Urinary bladder (tissue), 4 donors: ENCODE data around the gene PCYT2. TPM values are rescaled to one million over a fixed set of nuclear protein-coding genes. Genes with fewer than 3 reads are reported as not detected.

Experiments used
- DNase-seq: peaks from one replicate; pipeline ENCODE4 v3.0.0-alpha.2; 2015; ENCODE audit errors: extremely low spot score
- H3K27ac ChIP-seq: one replicate; pipeline ENCODE4 v1.5.1; 2013; ENCODE audit warnings: low read depth, mild to moderate bottlenecking, moderate library complexity
- H3K36me3 ChIP-seq: one replicate; pipeline ENCODE4 v1.6.1; 2013; ENCODE audit warnings: mild to moderate bottlenecking, moderate library complexity; ENCODE audit not compliant: insufficient read depth
- H3K4me1 ChIP-seq: one replicate; pipeline ENCODE4 v1.6.1; 2013; ENCODE audit warnings: mild to moderate bottlenecking, moderate library complexity; ENCODE audit not compliant: insufficient read depth
- H3K4me3 ChIP-seq: one replicate; pipeline ENCODE4 v1.5.1; 2013; ENCODE audit warnings: low read depth, low read length
- WGBS: extraction: QIAGEN DNeasy Blood & Tissue Kit; methylation state at CpG from one replicate; pipeline ENCODE4 v1.1.7; 2013; 5-methylcytosine and 5-hydroxymethylcytosine counted together
- polyA plus RNA-seq: library from polyadenylated mRNA; stranded (reverse); fragments of 200-250 nt; gene quantifications from one replicate; pipeline ENCODE4 v1.2.3, GENCODE V29; 2013
- total RNA-seq: library from RNA; depleted of rRNA; stranded (reverse); fragments of >200 nt; gene quantifications from one replicate; pipeline ENCODE4 v1.2.3, GENCODE V29; 2014
- donor health status: healthy with polysubstance abuse.
- donor health status: healthy.

Gene PCYT2
- total and polyA plus RNA-seq, 2 donors: 9.8 to 36.0 TPM

GRCh38 chr17:81917565-81918332, 6.5 kb upstream of the PCYT2 start, which contains the start of gene SIRT7:
TSS of gene SIRT7 (minus strand) at chr17:81918176. CDS start at chr17:81918131, 45 bp downstream.
- H3K36me3 ChIP-seq: peaks cover 7% of the 10 kb centered on the region
- H3K27ac ChIP-seq: peak within 1 kb of the TSS; percentile 72
- no peak for DNase-seq
- H3K4me1 ChIP-seq: no peaks in the 10 kb centered on the region
- peak within 1 kb of the TSS; percentile 97 for H3K4me3 ChIP-seq
- under 1% methylated on average over 94 of the region's 94 CpGs for WGBS

DNA sequence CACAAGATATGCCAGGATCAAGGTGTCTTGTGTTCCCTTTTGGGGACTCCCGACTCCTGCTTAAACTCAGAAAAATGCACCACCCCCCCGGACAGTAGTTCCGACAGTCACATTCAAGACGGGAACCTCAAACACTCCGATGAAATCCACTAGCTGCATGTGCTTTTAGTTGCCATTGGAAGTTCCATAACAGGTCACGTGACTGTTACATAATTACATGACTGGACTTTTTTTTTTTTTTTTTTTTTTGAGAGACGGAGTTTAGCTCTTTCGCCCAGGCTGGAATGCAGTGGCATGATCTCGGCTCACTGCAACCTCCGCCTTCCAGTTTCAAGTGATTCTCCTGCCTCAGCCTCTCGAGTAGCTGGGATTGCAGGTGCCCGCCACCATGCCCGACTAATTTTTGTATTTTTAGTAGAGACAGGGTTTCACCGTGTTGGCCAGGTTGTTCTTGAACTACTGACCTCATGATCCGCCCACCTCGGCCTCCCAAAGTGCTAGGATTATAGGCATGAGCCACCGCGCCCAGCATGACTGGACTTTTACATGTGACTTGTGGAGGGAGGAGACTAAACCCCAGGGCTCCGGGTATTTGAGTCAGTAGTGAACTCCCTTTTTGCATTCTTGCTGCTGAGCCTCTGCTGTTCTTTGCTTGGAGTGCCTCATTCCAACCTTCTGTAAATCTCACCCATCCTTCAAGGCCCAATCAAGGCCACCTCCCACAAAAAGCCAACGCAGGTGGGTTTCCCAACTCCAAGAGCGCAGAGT, 5.2 kb upstream of the PCYT2 start:
- H3K4me3 ChIP-seq: no peak overlapping the region
- 82% methylated on average over 21 of the region's 21 CpGs for WGBS

DNA sequence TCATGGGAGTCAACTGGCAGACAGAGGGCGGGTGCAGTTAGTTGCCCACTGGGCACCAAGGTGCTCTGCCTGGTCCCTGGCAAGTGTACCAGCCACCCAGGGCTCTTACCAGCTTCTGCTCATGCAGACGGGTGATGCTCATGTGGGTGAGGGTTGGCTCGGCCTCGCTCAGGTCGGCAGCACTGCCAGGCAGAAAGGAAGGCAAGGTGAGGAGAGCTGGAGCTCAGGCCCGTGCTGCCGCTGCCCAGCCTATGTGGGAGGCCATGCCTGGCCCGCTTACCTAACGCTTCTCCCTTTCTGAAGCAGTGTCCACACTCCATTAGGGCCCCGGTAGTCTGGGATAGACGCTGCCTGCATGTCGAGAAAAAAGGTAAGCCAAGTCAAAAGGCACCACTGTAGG, 4.1 kb upstream of the PCYT2 start:
- DNase-seq: no peak
- Histone ChIP-seq H3K27ac (no peak overlapping the region), H3K4me1 (no peaks in the 10 kb centered on the region), H3K36me3 (peaks cover 7% of the 10 kb centered on the region), H3K4me3 (no peak overlapping the region)
- WGBS: 97% methylated on average over 12 of the region's 12 CpGs

More for the DNA sequence above, 5.2 kb upstream of the PCYT2 start:
- H3K36me3 ChIP-seq: peaks cover 7% of the 10 kb centered on the region
- no peak for DNase-seq
- H3K27ac ChIP-seq: no peak overlapping the region
- H3K4me1 ChIP-seq: no peaks in the 10 kb centered on the region

- H3K4me1 ChIP-seq: no peaks in the 10 kb centered on the region
- peaks cover 7% of the 10 kb centered on the region for H3K36me3 ChIP-seq
- no peak overlapping the region for H3K4me3 ChIP-seq
- 95% methylated on average over 36 of the region's 36 CpGs for WGBS
- no peak overlapping the region for H3K27ac ChIP-seq
- no peak for DNase-seq
Measured at GRCh38 chr17:81914103-81914850, 3.1 kb upstream of the PCYT2 start.

DNA sequence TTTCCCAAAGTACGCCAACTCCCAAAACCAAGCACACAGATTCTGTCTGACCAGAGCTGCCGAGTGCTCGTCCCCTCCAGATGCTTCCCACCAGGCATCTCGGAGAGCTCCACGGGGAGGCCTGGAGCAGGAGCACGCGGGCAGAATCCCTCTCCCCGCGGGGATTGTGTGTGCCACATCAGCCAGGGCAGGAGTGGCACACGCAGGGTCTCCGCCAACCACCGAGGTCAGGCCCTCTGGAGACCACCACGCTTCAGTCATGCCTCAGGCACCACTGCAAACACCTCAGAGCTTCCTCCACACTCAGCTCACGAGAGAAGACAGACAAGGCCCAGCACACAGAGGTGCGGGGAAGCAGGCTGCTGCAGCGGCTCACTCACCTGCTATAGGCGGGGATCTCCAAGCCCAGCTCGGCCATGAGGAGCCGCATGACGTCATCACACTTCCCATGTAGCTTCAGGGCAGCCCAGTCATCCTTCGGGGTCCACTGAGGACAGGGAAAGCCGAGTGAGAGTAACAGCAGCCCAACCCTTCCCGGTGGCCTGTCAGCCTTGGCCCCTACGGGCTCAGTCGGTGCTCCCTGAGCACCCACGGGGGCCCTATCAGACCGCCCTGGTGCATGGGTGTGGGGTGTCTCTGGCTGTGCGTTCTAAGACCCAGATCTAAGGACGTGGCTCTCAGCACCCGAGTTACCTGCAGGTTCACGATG, 2.3 kb upstream of the PCYT2 start:
- WGBS: 93% methylated on average over 31 of the region's 31 CpGs
- no peak overlapping the region for H3K27ac ChIP-seq
- DNase-seq: no peak
- H3K36me3 ChIP-seq: peaks cover 7% of the 10 kb centered on the region
- H3K4me3 ChIP-seq: no peak overlapping the region
- no peaks in the 10 kb centered on the region for H3K4me1 ChIP-seq

- DNase-seq: no peak
- Histone ChIP-seq H3K27ac (no peak overlapping the region), H3K4me3 (no peak overlapping the region), H3K4me1 (no peaks in the 10 kb centered on the region), H3K36me3 (peaks cover 7% of the 10 kb centered on the region)
- 89% methylated on average over 32 of the region's 32 CpGs for WGBS
Measured at GRCh38 chr17:81912441-81913309, 1.5 kb upstream of the PCYT2 start.

DNA sequence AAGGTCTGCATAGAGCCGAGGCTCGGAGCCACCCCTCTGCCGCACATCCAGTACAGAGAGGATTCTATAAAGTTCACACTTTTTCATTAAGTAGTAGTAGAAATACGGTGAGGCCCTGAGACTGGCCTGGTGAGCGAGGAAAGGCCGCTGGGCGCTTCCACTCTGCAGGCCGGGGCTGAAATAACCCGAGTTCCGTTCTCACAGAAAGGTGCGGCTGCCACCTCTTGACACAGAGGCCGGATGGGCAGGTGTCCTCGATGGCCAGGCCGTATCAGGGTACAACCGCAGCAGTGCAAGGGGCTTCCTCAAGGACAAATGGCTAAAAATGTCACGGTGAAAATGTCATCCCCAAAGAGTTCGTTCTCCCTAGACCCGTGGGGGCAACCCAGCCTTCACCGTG, 770 bp upstream of the PCYT2 start:
- peaks cover 7% of the 10 kb centered on the region for H3K36me3 ChIP-seq

GRCh38 chr17:81910840-81911276, 341 bp downstream of the PCYT2 start:
- Histone ChIP-seq H3K4me1 (no peaks in the 10 kb centered on the region), H3K36me3 (peaks cover 7% of the 10 kb centered on the region), H3K4me3 (peak overlapping the region; percentile 75), H3K27ac (no peak overlapping the region)
- WGBS: 1% methylated on average over 55 of the region's 55 CpGs
- no peak for DNase-seq

More for the DNA sequence above, 770 bp upstream of the PCYT2 start:
- Histone ChIP-seq H3K4me1 (no peaks in the 10 kb centered on the region), H3K4me3 (no peak overlapping the region), H3K27ac (no peak overlapping the region)
- 87% methylated on average over 19 of the region's 19 CpGs for WGBS
- DNase-seq: no peak

DNA sequence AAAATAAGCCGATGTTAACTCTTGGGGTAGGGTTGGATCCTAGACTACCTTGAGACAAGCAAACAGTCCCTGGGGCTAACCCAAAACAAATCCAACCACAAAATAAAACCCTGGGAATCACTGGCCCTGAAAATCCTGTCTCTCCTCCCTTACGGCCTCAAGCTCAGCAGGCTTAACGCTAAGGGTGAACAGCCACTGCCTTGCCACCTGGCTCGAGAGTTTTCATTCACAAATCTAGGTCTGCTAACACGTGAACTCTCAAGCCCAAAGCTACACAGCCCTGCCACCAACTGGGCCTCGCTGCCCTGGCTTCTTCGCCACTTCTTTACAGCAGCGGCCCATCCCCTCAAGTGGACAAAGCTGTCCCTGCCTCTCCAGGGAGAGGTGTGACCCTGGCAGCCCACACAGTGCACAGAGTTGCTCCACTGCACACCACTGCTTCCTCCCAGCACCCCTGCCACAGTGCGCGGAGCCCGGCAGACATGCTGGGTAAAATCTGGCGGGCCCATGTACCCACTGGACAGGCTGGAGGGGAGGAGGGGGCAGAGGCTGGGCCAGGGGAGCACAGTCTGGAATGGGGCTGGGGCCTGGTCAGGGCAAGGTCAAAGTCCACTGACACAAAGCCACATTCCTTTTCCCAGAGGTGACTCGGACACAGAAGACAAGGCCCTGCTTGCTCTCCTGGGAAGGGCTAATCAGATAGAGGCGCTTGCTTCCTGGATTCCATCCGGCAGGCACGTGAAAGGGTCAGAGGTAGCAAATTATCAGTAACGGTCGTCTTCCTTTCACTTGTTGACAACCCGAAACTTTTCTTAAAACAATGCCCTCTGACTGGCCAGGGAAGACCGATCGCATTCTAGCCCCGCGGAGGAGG, 996 bp downstream of the PCYT2 start:
- peaks cover 4% of the 10 kb centered on the region for H3K36me3 ChIP-seq
- H3K4me1 ChIP-seq: no peaks in the 10 kb centered on the region
- DNase-seq: no peak
- H3K4me3 ChIP-seq: peak overlapping the region; percentile 75
- H3K27ac ChIP-seq: no peak overlapping the region
- WGBS: 41% methylated on average over 23 of the region's 23 CpGs

- Histone ChIP-seq H3K36me3 (no peaks in the 10 kb centered on the region), H3K4me3 (no peak overlapping the region), H3K27ac (no peak overlapping the region), H3K4me1 (no peaks in the 10 kb centered on the region)
- no peak for DNase-seq
- 96% methylated on average over 12 of the region's 12 CpGs for WGBS
Measured at GRCh38 chr17:81909231-81909630, 2.0 kb downstream of the PCYT2 start.

DNA sequence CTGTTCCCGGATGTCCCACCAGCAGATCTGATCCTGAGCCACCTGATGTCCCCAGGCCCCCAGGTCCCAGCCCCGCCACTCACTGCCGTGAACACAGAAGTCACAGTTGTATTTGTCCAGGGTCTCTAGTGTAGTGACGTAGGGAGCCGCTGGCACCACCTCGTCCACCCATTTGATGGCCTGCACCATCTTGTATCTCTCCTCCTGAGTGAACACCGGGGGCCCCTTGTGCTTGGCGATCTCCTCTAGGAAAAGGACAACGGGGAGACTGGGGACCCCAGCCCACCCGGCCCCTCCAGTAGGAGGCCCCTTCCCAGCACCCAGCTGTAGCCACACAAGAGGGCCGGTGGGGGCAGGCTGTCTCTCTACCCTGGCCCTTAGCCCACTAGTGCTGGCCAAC, 2.4 kb downstream of the PCYT2 start:
- Histone ChIP-seq H3K4me3 (no peak overlapping the region), H3K4me1 (no peaks in the 10 kb centered on the region), H3K27ac (no peak overlapping the region), H3K36me3 (no peaks in the 10 kb centered on the region)
- no peak for DNase-seq
- WGBS: 97% methylated on average over 11 of the region's 11 CpGs
